C4-2B (cell line): ENCODE results near the gene ANKS1B.

ENCODE experiments used
- H3K27ac ChIP-seq: fragments of 450-650 bp; 2 replicates; pipeline ENCODE4 v1.5.1; 2017
- ZFX ChIP-seq: fragments of 450-650 bp; IDR thresholded peaks from 2 replicates; pipeline ENCODE4 v1.6.1; 2017
- TF ChIP-seq, protein P1 (sequence below): fragments of 450-650 bp; conservative IDR thresholded peaks from 2 replicates; pipeline ENCODE4 v1.5.1; 2017; ENCODE audit warnings: mild to moderate bottlenecking

The ANKS1B gene

DNA sequence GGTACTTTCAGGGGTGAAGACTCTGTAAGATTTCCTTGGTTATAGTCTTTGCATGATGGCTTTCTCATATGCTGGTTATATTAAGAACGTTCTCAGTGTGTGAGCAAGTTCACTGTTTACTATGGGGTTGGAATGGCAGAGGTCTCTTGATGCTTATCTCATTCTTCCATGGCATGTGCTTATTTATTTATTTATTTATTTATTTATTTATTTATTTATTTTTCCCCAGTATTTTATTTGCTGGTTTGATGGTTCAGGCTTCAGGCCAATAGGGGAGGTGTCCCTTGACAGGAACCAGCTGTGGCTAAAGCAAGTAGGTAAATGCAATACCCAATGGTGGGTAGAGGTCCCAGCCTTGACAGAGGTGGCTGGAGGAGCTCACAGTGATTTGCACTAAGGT lies 498.5 kb downstream of the ANKS1B start:
- no peak for TF ChIP-seq ZFX
- TF ChIP-seq, protein P1, sequence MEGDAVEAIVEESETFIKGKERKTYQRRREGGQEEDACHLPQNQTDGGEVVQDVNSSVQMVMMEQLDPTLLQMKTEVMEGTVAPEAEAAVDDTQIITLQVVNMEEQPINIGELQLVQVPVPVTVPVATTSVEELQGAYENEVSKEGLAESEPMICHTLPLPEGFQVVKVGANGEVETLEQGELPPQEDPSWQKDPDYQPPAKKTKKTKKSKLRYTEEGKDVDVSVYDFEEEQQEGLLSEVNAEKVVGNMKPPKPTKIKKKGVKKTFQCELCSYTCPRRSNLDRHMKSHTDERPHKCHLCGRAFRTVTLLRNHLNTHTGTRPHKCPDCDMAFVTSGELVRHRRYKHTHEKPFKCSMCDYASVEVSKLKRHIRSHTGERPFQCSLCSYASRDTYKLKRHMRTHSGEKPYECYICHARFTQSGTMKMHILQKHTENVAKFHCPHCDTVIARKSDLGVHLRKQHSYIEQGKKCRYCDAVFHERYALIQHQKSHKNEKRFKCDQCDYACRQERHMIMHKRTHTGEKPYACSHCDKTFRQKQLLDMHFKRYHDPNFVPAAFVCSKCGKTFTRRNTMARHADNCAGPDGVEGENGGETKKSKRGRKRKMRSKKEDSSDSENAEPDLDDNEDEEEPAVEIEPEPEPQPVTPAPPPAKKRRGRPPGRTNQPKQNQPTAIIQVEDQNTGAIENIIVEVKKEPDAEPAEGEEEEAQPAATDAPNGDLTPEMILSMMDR: no peak
- H3K27ac ChIP-seq: no peak overlapping the region

DNA sequence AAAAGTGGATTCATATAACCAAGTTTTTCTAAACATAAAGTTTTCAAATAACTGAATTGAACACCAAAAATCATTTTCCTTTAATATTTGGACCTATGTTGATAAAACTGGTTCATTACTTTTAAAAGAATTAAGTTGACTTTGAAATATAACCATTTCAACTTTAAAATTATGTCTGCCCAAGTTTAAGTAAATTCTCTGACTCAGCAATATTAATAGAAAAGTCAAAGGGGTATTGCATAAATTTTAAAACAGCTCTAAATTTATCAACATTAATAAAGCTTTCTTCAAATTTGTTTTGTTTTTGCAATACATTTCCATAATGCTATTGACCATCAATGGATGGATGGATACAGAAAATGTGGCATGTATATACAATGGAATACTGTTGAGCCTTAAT lies 505.6 kb downstream of the ANKS1B start:
- no peak overlapping the region for H3K27ac ChIP-seq
- no peak for TF ChIP-seq ZFX
- TF ChIP-seq, protein P1: no peak

DNA sequence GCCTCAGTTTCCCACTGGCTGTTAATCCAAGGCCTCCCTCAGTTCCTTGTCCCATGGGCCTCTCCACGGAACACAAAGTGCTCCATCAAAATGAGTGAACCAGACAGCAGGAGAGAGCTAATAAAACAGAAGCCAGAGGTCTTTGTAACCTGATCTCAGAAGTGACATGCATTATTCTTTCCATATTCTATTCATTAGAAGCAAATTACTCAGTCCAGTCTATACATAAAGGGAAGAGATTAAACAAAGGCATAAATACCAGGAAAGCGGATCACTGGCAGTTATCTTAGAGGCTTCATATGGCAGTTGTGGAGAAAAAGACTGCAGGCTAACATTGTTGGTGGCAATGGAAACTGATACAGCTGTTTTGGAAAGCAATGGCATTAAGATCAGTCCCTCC lies 507.8 kb downstream of the ANKS1B start:
- no peak overlapping the region for H3K27ac ChIP-seq
- TF ChIP-seq, protein P1: no peak
- no peak for TF ChIP-seq ZFX

DNA sequence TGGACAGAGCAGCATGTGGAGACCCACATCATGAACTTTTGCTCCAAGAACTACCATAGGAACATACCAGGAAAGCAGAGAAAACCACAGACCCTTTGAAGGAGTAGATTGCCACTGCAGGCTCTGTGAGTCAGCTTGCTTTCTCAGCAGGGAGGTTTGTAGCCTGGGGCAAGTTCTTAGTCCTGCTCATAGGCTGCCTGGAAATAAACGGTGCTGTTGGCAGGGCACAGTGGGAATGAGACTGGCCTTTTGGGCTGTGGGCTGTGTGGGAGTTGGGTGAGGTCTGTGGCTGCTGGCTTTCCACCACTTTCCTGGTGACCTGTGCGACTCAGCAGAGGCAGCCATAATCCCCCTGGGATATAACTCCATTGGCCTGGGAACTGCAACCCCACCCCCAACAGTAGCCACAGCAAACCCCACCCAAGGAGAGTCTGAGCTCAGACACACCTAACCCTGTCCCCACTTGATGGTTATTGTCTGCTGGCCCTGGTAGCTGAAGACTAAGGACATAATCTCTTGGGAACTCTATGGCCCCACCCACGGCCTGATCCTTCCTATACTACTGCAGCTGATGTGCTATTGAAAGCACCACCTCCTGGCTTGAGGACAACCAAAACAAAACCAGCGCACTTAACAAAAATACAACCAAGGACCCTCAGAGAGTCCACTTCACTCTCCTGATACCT lies 529.2 kb downstream of the ANKS1B start:
- no peak overlapping the region for H3K27ac ChIP-seq

DNA sequence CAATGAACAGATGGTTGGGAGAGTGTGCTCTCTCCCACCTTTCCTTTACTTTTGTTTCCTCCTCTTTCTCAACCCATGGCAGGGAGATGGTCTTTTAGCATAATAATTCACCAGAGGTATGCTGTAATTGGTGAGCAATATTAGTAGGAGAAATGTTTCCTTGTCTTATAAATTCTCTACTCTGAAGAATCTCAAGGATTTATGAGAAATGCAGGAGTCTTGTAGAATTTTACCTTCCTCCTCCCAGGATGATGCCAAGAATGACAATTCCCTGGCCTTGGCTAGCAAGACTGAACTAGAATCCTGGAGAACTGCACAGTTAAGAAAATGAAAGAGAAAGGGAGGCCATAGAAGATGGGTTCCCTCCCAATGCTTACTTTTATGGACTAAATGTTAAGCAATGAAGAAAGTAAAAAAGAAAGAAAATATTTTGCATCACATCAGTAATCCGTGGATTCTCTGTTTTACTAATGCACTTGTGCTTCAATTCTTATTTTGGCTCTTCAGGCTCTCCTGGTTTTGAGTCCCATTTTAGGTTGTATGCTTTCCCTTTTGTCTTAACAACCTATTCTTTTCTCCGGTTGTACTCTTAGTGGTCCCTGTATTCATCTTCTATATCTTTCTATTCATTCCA lies 530.1 kb downstream of the ANKS1B start:
- H3K27ac ChIP-seq: no peak overlapping the region
- TF ChIP-seq, protein P1: no peak
- TF ChIP-seq ZFX: no peak

More for the DNA sequence above, 529.2 kb downstream of the ANKS1B start:
- TF ChIP-seq, protein P1: no peak
- TF ChIP-seq ZFX: no peak

DNA sequence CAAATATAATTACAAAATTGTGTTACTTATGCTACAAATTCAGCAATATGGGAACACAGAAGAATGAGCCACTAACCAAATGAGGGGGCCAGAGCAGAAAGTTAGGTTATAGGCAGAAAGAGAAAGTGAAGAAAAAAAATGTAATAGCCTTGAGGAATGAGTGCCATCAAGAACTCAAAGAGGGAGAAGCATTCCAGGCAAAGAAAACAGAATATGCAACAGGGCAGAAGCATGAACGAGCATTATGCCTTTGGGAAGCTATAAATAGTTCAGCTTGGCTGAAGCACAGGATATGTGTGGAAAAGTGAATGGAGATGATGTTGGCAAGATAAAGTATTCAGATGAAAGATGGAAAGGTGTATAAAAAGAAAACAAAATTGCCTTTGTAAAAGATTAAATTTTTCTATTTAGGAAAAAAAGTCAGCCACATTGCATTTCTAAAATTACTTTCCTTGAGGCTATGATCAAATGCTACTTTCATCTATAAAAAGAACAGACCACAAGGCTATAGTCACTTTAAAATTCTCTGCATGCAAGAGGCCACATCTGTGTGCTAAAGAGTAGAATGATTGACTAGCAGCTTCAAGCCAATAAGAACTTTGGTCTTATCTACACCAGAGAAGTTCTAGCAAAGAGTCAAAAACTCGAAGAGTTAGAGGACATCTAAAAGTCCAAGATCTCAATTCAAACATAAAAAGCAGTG lies 530.7 kb downstream of the ANKS1B start:
- TF ChIP-seq, protein P1: no peak
- TF ChIP-seq ZFX: no peak
- H3K27ac ChIP-seq: no peak overlapping the region

DNA sequence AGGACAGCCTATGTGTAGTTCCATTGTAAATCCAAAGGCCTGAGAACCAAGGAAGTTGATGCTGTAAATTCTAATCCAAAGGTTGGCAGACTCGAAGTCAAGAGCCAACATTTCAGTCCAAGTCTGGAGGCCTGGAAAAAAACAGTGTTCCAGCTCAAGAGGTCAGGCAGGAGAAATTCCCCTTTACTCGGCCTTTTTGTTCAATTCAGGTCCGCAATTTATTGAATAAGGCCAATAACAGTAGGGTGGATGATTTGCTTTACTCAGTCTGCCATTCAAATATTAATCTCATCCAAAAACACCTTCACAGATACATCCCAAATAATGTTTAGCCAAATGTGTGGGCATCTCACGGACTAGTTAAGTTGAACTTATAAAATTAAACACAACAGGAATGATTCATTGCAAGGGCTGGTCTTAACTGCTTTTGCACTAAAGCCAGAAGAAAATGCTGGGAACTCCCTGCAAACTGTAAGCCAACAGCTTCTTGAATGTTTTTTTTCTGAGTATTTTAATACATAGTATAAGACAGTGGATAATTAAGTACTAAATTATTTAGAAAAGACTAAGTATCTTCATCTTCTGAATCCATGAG lies 534.6 kb downstream of the ANKS1B start:
- TF ChIP-seq ZFX: no peak
- TF ChIP-seq, protein P1: no peak

More for the DNA sequence above, 534.6 kb downstream of the ANKS1B start:
- H3K27ac ChIP-seq: no peak overlapping the region
